ENCODE results near the gene AHCYL2. TPM values are rescaled to one million over a fixed set of nuclear protein-coding genes. Genes with fewer than 3 reads are reported as not detected.

The AHCYL2 gene
- total RNA-seq, 2 experiments from 2014 or later = 7.3 to 7.6 TPM

- H3K36me3 Mint-ChIP-seq (ENCODE audit: low read depth) = peaks cover 3% of the 10 kb centered on the region
- DNase-seq = peak; percentile 47
- peaks cover 3% of the 10 kb centered on the region for H3K9me3 Mint-ChIP-seq (ENCODE audit: insufficient read depth)
- peaks cover 21% of the 10 kb centered on the region for H3K4me1 Mint-ChIP-seq (ENCODE audit: low read depth)
- CTCF ChIA-PET = interaction anchor here (0.7 to 7.0 kb wide), 36 partner anchors 8 to 633 kb away, joined by 3 to 159 read pairs (median 4); partner anchors contain the start of gene STRIP2
- H3K27me3 Mint-ChIP-seq (ENCODE audit: low read depth) = no peaks in the 10 kb centered on the region
- POLR2A ChIA-PET = interaction anchor here (0.6 to 2.5 kb wide), 3 partner anchors 9 to 1055 kb away, joined by 3 to 8 read pairs (median 3); no protein-coding TSS in a partner anchor
- no peak overlapping the region for H3K27ac Mint-ChIP-seq
- H3K4me3 Mint-ChIP-seq = no peak overlapping the region
- peak; percentile 62 for ATAC-seq
Observed at GRCh38 chr7:129376778-129377700, 152.2 kb downstream of the AHCYL2 start.

- no peak overlapping the region for H3K27ac Mint-ChIP-seq
- peaks cover 3% of the 10 kb centered on the region for H3K9me3 Mint-ChIP-seq (ENCODE audit: insufficient read depth)
- ChIA-PET POLR2A (no interaction called here), CTCF (interaction anchor here (1.4 to 7.0 kb wide), 2 partner anchors 14 to 90 kb away, joined by 3 to 159 read pairs; no protein-coding TSS in a partner anchor)
- H3K4me1 Mint-ChIP-seq (ENCODE audit: low read depth) = peaks cover 14% of the 10 kb centered on the region
- ATAC-seq (no peak), DNase-seq (no peak)
- H3K27me3 Mint-ChIP-seq (ENCODE audit: low read depth) = no peaks in the 10 kb centered on the region
- no peak overlapping the region for H3K4me3 Mint-ChIP-seq
- peaks cover 3% of the 10 kb centered on the region for H3K36me3 Mint-ChIP-seq (ENCODE audit: low read depth)
Observed at GRCh38 chr7:129381710-129382484, 157.1 kb downstream of the AHCYL2 start.

- POLR2A ChIA-PET = no interaction called here
- no peak for DNase-seq
- no peaks in the 10 kb centered on the region for H3K9me3 Mint-ChIP-seq (ENCODE audit: insufficient read depth)
- H3K4me3 Mint-ChIP-seq = no peak overlapping the region
- H3K4me1 Mint-ChIP-seq (ENCODE audit: low read depth) = peaks cover 6% of the 10 kb centered on the region
- no peak overlapping the region for H3K27ac Mint-ChIP-seq
- ATAC-seq = no peak
- peaks cover 3% of the 10 kb centered on the region for H3K36me3 Mint-ChIP-seq (ENCODE audit: low read depth)
- CTCF ChIA-PET = interaction anchor here (1.0 kb wide), 1 partner anchor 16 kb away, joined by 3 read pairs; no protein-coding TSS in a partner anchor
- H3K27me3 Mint-ChIP-seq (ENCODE audit: low read depth) = no peaks in the 10 kb centered on the region
Observed at GRCh38 chr7:129383542-129384132, 158.8 kb downstream of the AHCYL2 start.

GRCh38 chr7:129385116-129385515 is 160.3 kb downstream of the AHCYL2 start:
- DNase-seq = no peak
- Mint-ChIP-seq H3K36me3 (ENCODE audit: low read depth) (peaks cover 3% of the 10 kb centered on the region), H3K27ac (no peak overlapping the region), H3K9me3 (ENCODE audit: insufficient read depth) (no peaks in the 10 kb centered on the region), H3K4me1 (ENCODE audit: low read depth) (peaks cover 6% of the 10 kb centered on the region), H3K27me3 (ENCODE audit: low read depth) (no peaks in the 10 kb centered on the region), H3K4me3 (no peak overlapping the region)
- POLR2A ChIA-PET = no interaction called here
- no peak for ATAC-seq
- CTCF ChIA-PET = interaction anchor here (1.2 to 1.5 kb wide), 3 partner anchors 9 to 17 kb away, joined by 3 to 7 read pairs (median 4); no protein-coding TSS in a partner anchor

GRCh38 chr7:129385598-129385997 is 160.8 kb downstream of the AHCYL2 start:
- ATAC-seq = no peak
- H3K27ac Mint-ChIP-seq = no peak overlapping the region
- no peaks in the 10 kb centered on the region for H3K9me3 Mint-ChIP-seq (ENCODE audit: insufficient read depth)
- POLR2A ChIA-PET = no interaction called here
- no peak for DNase-seq
- CTCF ChIA-PET = interaction anchor here (1.2 to 1.5 kb wide), 3 partner anchors 9 to 18 kb away, joined by 3 to 7 read pairs (median 4); no protein-coding TSS in a partner anchor
- H3K27me3 Mint-ChIP-seq (ENCODE audit: low read depth) = no peaks in the 10 kb centered on the region
- H3K4me3 Mint-ChIP-seq = no peak overlapping the region
- H3K4me1 Mint-ChIP-seq (ENCODE audit: low read depth) = peaks cover 6% of the 10 kb centered on the region
- H3K36me3 Mint-ChIP-seq (ENCODE audit: low read depth) = peaks cover 3% of the 10 kb centered on the region

- ATAC-seq = no peak
- no peaks in the 10 kb centered on the region for H3K27me3 Mint-ChIP-seq (ENCODE audit: low read depth)
- no peaks in the 10 kb centered on the region for H3K9me3 Mint-ChIP-seq (ENCODE audit: insufficient read depth)
- peaks cover 3% of the 10 kb centered on the region for H3K36me3 Mint-ChIP-seq (ENCODE audit: low read depth)
- POLR2A ChIA-PET = no interaction called here
- DNase-seq = no peak
- CTCF ChIA-PET = interaction anchor here (1.0 to 4.0 kb wide), 6 partner anchors 10 to 221 kb away, joined by 4 to 41 read pairs (median 7); no protein-coding TSS in a partner anchor
- H3K27ac Mint-ChIP-seq = no peak overlapping the region
- no peak overlapping the region for H3K4me3 Mint-ChIP-seq
- H3K4me1 Mint-ChIP-seq (ENCODE audit: low read depth) = peaks cover 4% of the 10 kb centered on the region
Observed at GRCh38 chr7:129386506-129386905, 161.7 kb downstream of the AHCYL2 start.

- Mint-ChIP-seq H3K4me3 (no peak overlapping the region), H3K9me3 (ENCODE audit: insufficient read depth) (no peaks in the 10 kb centered on the region), H3K27me3 (ENCODE audit: low read depth) (no peaks in the 10 kb centered on the region), H3K27ac (no peak overlapping the region), H3K36me3 (ENCODE audit: low read depth) (no peaks in the 10 kb centered on the region), H3K4me1 (ENCODE audit: low read depth) (no peaks in the 10 kb centered on the region)
- CTCF ChIA-PET = interaction anchor here (0.9 to 4.0 kb wide), 8 partner anchors 11 to 220 kb away, joined by 3 to 41 read pairs (median 5); no protein-coding TSS in a partner anchor
- ATAC-seq (no peak), DNase-seq (no peak)
- POLR2A ChIA-PET = no interaction called here
Observed at GRCh38 chr7:129387537-129387936, 162.7 kb downstream of the AHCYL2 start.

- ChIA-PET CTCF (interaction anchor here (0.9 to 4.0 kb wide), 10 partner anchors 12 to 170 kb away, joined by 3 to 41 read pairs (median 5); no protein-coding TSS in a partner anchor), POLR2A (no interaction called here)
- ATAC-seq (no peak), DNase-seq (no peak)
- Mint-ChIP-seq H3K27me3 (ENCODE audit: low read depth) (no peaks in the 10 kb centered on the region), H3K4me3 (no peak overlapping the region), H3K36me3 (ENCODE audit: low read depth) (no peaks in the 10 kb centered on the region), H3K9me3 (ENCODE audit: insufficient read depth) (no peaks in the 10 kb centered on the region), H3K4me1 (ENCODE audit: low read depth) (no peaks in the 10 kb centered on the region), H3K27ac (no peak overlapping the region)
Observed at GRCh38 chr7:129388333-129389098, 163.7 kb downstream of the AHCYL2 start.

GRCh38 chr7:129389829-129390228 is 165.0 kb downstream of the AHCYL2 start:
- no peak for DNase-seq
- Mint-ChIP-seq H3K36me3 (ENCODE audit: low read depth) (no peaks in the 10 kb centered on the region), H3K27me3 (ENCODE audit: low read depth) (no peaks in the 10 kb centered on the region), H3K4me3 (no peak overlapping the region), H3K4me1 (ENCODE audit: low read depth) (no peaks in the 10 kb centered on the region), H3K27ac (no peak overlapping the region), H3K9me3 (ENCODE audit: insufficient read depth) (no peaks in the 10 kb centered on the region)
- ChIA-PET CTCF (interaction anchor here (0.8 to 4.0 kb wide), 5 partner anchors 11 to 81 kb away, joined by 3 to 41 read pairs (median 8); no protein-coding TSS in a partner anchor), POLR2A (no interaction called here)
- no peak for ATAC-seq

- POLR2A ChIA-PET = no interaction called here
Observed at GRCh38 chr7:129390314-129390713, 165.5 kb downstream of the AHCYL2 start.

More at GRCh38 chr7:129390314-129390713, 165.5 kb downstream of the AHCYL2 start:
- DNase-seq (no peak), ATAC-seq (no peak)
- Mint-ChIP-seq H3K27me3 (ENCODE audit: low read depth) (no peaks in the 10 kb centered on the region), H3K27ac (no peak overlapping the region), H3K4me1 (ENCODE audit: low read depth) (no peaks in the 10 kb centered on the region), H3K4me3 (no peak overlapping the region), H3K36me3 (ENCODE audit: low read depth) (no peaks in the 10 kb centered on the region), H3K9me3 (ENCODE audit: insufficient read depth) (no peaks in the 10 kb centered on the region)
- CTCF ChIA-PET = interaction anchor here (2.5 to 4.0 kb wide), 3 partner anchors 14 to 81 kb away, joined by 8 to 41 read pairs (median 35); no protein-coding TSS in a partner anchor

Measured in activated CD8-positive, alpha-beta T cell treated with anti-CD3 and anti-CD28 coated beads, Interleukin-2, amount 10 ng/mL, durations not matched to agents 7 days and 5 days (primary cell).